Endothelial cell of umbilical vein (primary cell): ENCODE measurements around the gene FBLN7. TPM values are rescaled to one million over a fixed set of nuclear protein-coding genes. Genes with fewer than 3 reads are reported as not detected.

ENCODE experiments used
- BruUV-seq: library from RNA; stranded (reverse); fragments of 400-500 nt; replicated peaks from 2 replicates; lab custom pipeline; 2021; lab: Mats Ljungman, UMichigan
- CTCF ChIA-PET: fragments of 300-600, 350-600 bp; sonication (Branson Sonifier 250); formaldehyde crosslinking; loops from one replicate; lab custom pipeline; 2021; ENCODE audit warnings: antibody characterized with exemption, inconsistent platforms; lab: Charles Lee
- POLR2A ChIA-PET: fragments of 300-600, 350-600 bp; sonication (Branson Sonifier 250); formaldehyde crosslinking; loops from one replicate; lab custom pipeline; 2021; ENCODE audit warnings: antibody characterized with exemption, inconsistent platforms; lab: Charles Lee
- DNase-seq: peaks from one replicate; pipeline ENCODE4 v3.0.0-alpha.2; 2011; ENCODE audit warnings: low read depth, low spot score
- FAIRE-seq: peaks from 2 replicates; lab custom pipeline; 2011; peaks lifted over from hg19 to GRCh38; lab: Jason Lieb, UNC
- H2AFZ ChIP-seq: 2 replicates; pipeline ENCODE4 v1.6.0; 2012; ENCODE audit warnings: low read depth, low read length, control low read depth, inconsistent platforms
- H3K27ac ChIP-seq: 2 replicates; pipeline ENCODE4 v1.5.1; 2011; ENCODE audit warnings: low read depth, mild to moderate bottlenecking, control low read depth, low read length, moderate library complexity; ENCODE audit not compliant: insufficient read depth
- H3K27me3 ChIP-seq, 2 experiments: 2 replicates each; pipeline versions ENCODE4 v1.6.0 to v1.6.1; 2011; ENCODE audit warnings: low read length in 2 of 2, mixed read lengths in 1 of 2; ENCODE audit not compliant: control insufficient read depth in 2 of 2, insufficient read depth in 2 of 2
- H3K36me3 ChIP-seq, 2 experiments: 2 replicates in 1 of 2; 3 replicates in 1 of 2; pipeline ENCODE4 v1.5.1; 2011; ENCODE audit warnings: low read length in 2 of 2, mild to moderate bottlenecking in 1 of 2, moderate library complexity in 1 of 2; ENCODE audit not compliant: control insufficient read depth in 2 of 2, insufficient read depth in 2 of 2; ENCODE audit errors: extremely low read depth in 1 of 2
- H3K4me1 ChIP-seq: 3 replicates; pipeline ENCODE4 v1.5.1; 2011; ENCODE audit warnings: mild to moderate bottlenecking, low read length; ENCODE audit not compliant: control insufficient read depth, insufficient read depth; ENCODE audit errors: extremely low read depth
- H3K4me2 ChIP-seq: 2 replicates; pipeline ENCODE4 v1.6.1; 2011; ENCODE audit warnings: low read length, control low read depth, mixed read lengths; ENCODE audit not compliant: insufficient read depth
- H3K4me3 ChIP-seq, 3 experiments: fragments of 200-600 bp in 1 of 3; sonication (generic), shearing (Covaris generic) in 1 of 3; replicated peaks in 1 of 3; 2 replicates each; pipeline ENCODE4 v1.5.1; 2011 to 2016; ENCODE audit warnings: control low read depth in 3 of 3, low read length in 3 of 3, mild to moderate bottlenecking in 2 of 3, inconsistent platforms in 1 of 3, low read depth in 1 of 3, moderate library complexity in 1 of 3; ENCODE audit not compliant: insufficient read depth in 1 of 3
- H3K79me2 ChIP-seq: 2 replicates; pipeline ENCODE4 v1.6.0; 2012; ENCODE audit warnings: low read length, inconsistent platforms; ENCODE audit not compliant: control insufficient read depth, insufficient read depth
- H3K9ac ChIP-seq: replicated peaks from 2 replicates; pipeline ENCODE3; 2011; ENCODE audit warnings: low read length, control low read depth; ENCODE audit not compliant: insufficient read depth; ENCODE audit errors: extremely low read depth
- H3K9me1 ChIP-seq: replicated peaks from 3 replicates; pipeline ENCODE4 v1.6.0; 2011; ENCODE audit warnings: mild to moderate bottlenecking, low read length; ENCODE audit not compliant: control insufficient read depth, insufficient read depth; ENCODE audit errors: extremely low read depth
- H3K9me3 ChIP-seq: replicated peaks from 2 replicates; pipeline ENCODE4 v1.5.1; 2012; ENCODE audit warnings: low read length, inconsistent platforms; ENCODE audit not compliant: control insufficient read depth, insufficient read depth
- H4K20me1 ChIP-seq: replicated peaks from 2 replicates; pipeline ENCODE3; 2011; ENCODE audit warnings: mild to moderate bottlenecking, low read length; ENCODE audit not compliant: control insufficient read depth, insufficient read depth; ENCODE audit errors: extremely low read depth
- CTCF ChIP-seq, 2 donors: IDR thresholded peaks; 1 replicate in 1 of 2; 2 replicates in 1 of 2; pipeline ENCODE4 v1.5.1; 2011; ENCODE audit warnings: low read length in 2 of 2, mild to moderate bottlenecking in 2 of 2, moderate library complexity in 2 of 2, control low read depth in 1 of 2, inconsistent platforms in 1 of 2, low read depth in 1 of 2; ENCODE audit not compliant: insufficient read depth in 1 of 2; ENCODE audit errors: extremely low read depth in 1 of 2
- EZH2 ChIP-seq: IDR thresholded peaks from 2 replicates; pipeline ENCODE4 v1.6.1; 2012; ENCODE audit warnings: borderline replicate concordance, low read depth, mild to moderate bottlenecking, moderate library complexity, low read length, inconsistent platforms; ENCODE audit not compliant: severe bottlenecking
- FOS ChIP-seq: IDR thresholded peaks from 2 replicates; pipeline ENCODE4 v1.6.1; 2011; ENCODE audit warnings: mild to moderate bottlenecking, low read length, moderate library complexity, borderline replicate concordance; ENCODE audit not compliant: insufficient read depth
- GATA2 ChIP-seq: IDR thresholded peaks from 2 replicates; pipeline ENCODE4 v1.7.0; 2011; ENCODE audit warnings: low read depth, mild to moderate bottlenecking, moderate library complexity, mixed read lengths, low read length; ENCODE audit not compliant: insufficient read length, insufficient read depth
- JUN ChIP-seq: IDR thresholded peaks from 2 replicates; pipeline ENCODE4 v1.6.1; 2011; ENCODE audit warnings: borderline replicate concordance, low read depth; ENCODE audit not compliant: insufficient read length, insufficient read depth
- MYC ChIP-seq: IDR thresholded peaks from one replicate; pipeline ENCODE4 v1.6.1; 2011; ENCODE audit warnings: mild to moderate bottlenecking, low read depth, low read length
- POLR2A ChIP-seq: IDR thresholded peaks from 2 replicates; pipeline ENCODE4 v1.6.1; 2012; ENCODE audit warnings: low read depth, mild to moderate bottlenecking, control low read depth, low read length
- POLR2AphosphoS5 ChIP-seq: IDR thresholded peaks from 2 replicates; pipeline ENCODE4 v1.6.1; 2012; ENCODE audit warnings: low read depth, mild to moderate bottlenecking, control low read depth, low read length, moderate library complexity; ENCODE audit not compliant: insufficient read depth
- dilution Hi-C: fragments of 300-500 bp; cut with MboI; formaldehyde crosslinking; loops from one replicate; pipeline ENCODE4 v1.15.0; 2019; ENCODE audit warnings: low sequenced_read_pairs; ENCODE audit not compliant: extremely low pct_ligation_motif_present
- intact Hi-C: fragments of 100-400 bp; cut with micrococcal nuclease; formaldehyde crosslinking; loops from one replicate; pipeline ENCODE4 v1.10.0; 2022
- polyA plus RNA-seq, 4 experiments: library from polyadenylated mRNA; depleted of rRNA in 3 of 4; stranded (reverse) in 3 of 4; unstranded in 1 of 4; fragments of >200 nt; gene quantifications; 2 replicates each; pipeline versions ENCODE4 v1.2.1 to v1.2.3, GENCODE V29; 2011 to 2012; ENCODE audit warnings: missing spikeins in 1 of 4
- total RNA-seq: library from RNA; stranded (reverse); gene quantifications from 2 replicates; pipeline ENCODE4 v1.2.3, GENCODE V29; 2021
- TF ChIP-seq, protein P1 (sequence below): IDR thresholded peaks from 2 replicates; pipeline ENCODE4 v1.6.1; 2011; ENCODE audit not compliant: insufficient read depth, insufficient read length

The FBLN7 gene
- total and polyA plus RNA-seq, 2 donors (not counting 3 experiments of a cell fraction or from before 2014, with no cell fraction given): 3.1 to 3.3 TPM

DNA sequence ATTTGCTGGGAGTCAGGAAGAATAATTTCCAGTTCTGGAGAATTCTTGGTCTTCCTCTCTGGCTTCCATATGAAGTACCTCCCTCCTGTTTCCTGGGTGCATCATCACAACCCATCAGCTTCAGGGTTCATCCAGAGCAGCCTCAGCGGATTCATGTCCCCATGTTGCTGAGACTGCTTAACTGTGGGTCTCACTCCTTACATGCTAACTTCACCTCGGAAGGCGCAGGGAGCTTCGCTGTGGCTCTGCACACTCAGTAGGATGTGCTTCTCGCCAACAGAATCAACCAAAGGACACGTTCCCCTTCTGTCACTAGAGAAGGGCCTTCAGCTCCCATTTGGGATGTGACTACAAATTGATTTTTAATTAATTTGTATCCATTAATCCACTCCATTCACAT is 24.2 kb downstream of the FBLN7 start:
- no peak overlapping the region for H3K9ac ChIP-seq
- H3K9me3 ChIP-seq: no peaks in the 10 kb centered on the region
- H3K27me3 ChIP-seq: peaks cover 0 to 2% of the 10 kb centered on the region in 2 experiments
- H3K9me1 ChIP-seq: no peaks in the 10 kb centered on the region
- intact Hi-C loops: no loop called here
- no peak for TF ChIP-seq POLR2AphosphoS5
- TF ChIP-seq EZH2: no peak
- TF ChIP-seq POLR2A: no peak
- no peak for TF ChIP-seq CTCF (IDR thresholded peaks at IDR 0.05; ENCODE audit: extremely low read depth in 1 of 2, insufficient read depth in 1 of 2, low read depth in 1 of 2, low read length in 2 of 2)
- TF ChIP-seq, protein P1, sequence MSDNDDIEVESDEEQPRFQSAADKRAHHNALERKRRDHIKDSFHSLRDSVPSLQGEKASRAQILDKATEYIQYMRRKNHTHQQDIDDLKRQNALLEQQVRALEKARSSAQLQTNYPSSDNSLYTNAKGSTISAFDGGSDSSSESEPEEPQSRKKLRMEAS: no peak
- no peak for TF ChIP-seq JUN
- TF ChIP-seq MYC: no peak
- TF ChIP-seq FOS: no peak
- no peak for TF ChIP-seq GATA2
- DNase-seq: no peak
- POLR2A ChIA-PET: no interaction called here
- no peak overlapping the region for H3K27ac ChIP-seq
- no TSS peak for BruUV-seq
- dilution Hi-C loops: no loop called here
- no peaks in the 10 kb centered on the region for H4K20me1 ChIP-seq
- CTCF ChIA-PET: interaction anchor here (0.9 kb wide), 1 partner anchor 306 kb away, joined by 3 read pairs; no protein-coding TSS in a partner anchor
- no peak overlapping the region for H3K4me3 ChIP-seq
- H3K4me2 ChIP-seq: no peak overlapping the region
- no peak overlapping the region for H2AFZ ChIP-seq
- no peaks in the 10 kb centered on the region for H3K36me3 ChIP-seq
- no peak for FAIRE-seq
- no peaks in the 10 kb centered on the region for H3K4me1 ChIP-seq
- H3K79me2 ChIP-seq: no peaks in the 10 kb centered on the region
